GM23338 (cell line): ENCODE data around the gene SUN3. TPM values are rescaled to one million over a fixed set of nuclear protein-coding genes. Genes with fewer than 3 reads are reported as not detected.

Source experiments
- ATAC-seq: fragments of 200-7000 bp; cut with Tn5 transposase; 3 replicates; pipeline ENCODE4 v1.9.1; 2020
- DNase-seq: peaks from one replicate; pipeline ENCODE4 v3.0.0-alpha.2; 2015; ENCODE audit warnings: low spot score
- H2AFZ ChIP-seq: fragments of 200-600 bp; sonication (generic); 2 replicates; pipeline ENCODE4 v1.8.0; 2016; ENCODE audit warnings: antibody characterized with exemption, mild to moderate bottlenecking, moderate library complexity
- H3F3A ChIP-seq: fragments of 200-600 bp; sonication (generic); replicated peaks from 2 replicates; pipeline ENCODE4 v1.8.0; 2017; ENCODE audit warnings: antibody characterized with exemption, mixed run types, low read depth
- H3K27ac ChIP-seq: fragments of 200-600 bp; sonication (generic); 2 replicates; pipeline ENCODE4 v1.6.1; 2016; ENCODE audit warnings: low read depth
- H3K27me3 ChIP-seq: fragments of 200-600 bp; sonication (generic); 2 replicates; pipeline ENCODE4 v1.8.0; 2016; ENCODE audit warnings: mild to moderate bottlenecking, mixed run types, moderate library complexity; ENCODE audit not compliant: insufficient read depth
- H3K36me3 ChIP-seq: fragments of 200-600 bp; sonication (generic); 2 replicates; pipeline ENCODE4 v1.8.0; 2016; ENCODE audit warnings: mild to moderate bottlenecking; ENCODE audit not compliant: insufficient read depth
- H3K4me1 ChIP-seq: fragments of 200-600 bp; sonication (generic); 2 replicates; pipeline ENCODE4 v1.8.0; 2016; ENCODE audit warnings: mild to moderate bottlenecking, moderate library complexity; ENCODE audit not compliant: insufficient read depth
- H3K4me2 ChIP-seq: fragments of 200-600 bp; sonication (generic); 2 replicates; pipeline ENCODE4 v1.7.1; 2017; ENCODE audit warnings: mixed run types
- H3K4me3 ChIP-seq: fragments of 200-600 bp; sonication (generic); 2 replicates; pipeline ENCODE4 v1.6.1; 2016; ENCODE audit warnings: mixed run types
- H3K79me2 ChIP-seq: fragments of 200-600 bp; sonication (generic); replicated peaks from 2 replicates; pipeline ENCODE4 v1.8.0; 2017; ENCODE audit warnings: mild to moderate bottlenecking; ENCODE audit not compliant: insufficient read depth
- H3K9me2 ChIP-seq: fragments of 200-600 bp; sonication (generic); 2 replicates; pipeline ENCODE4 v1.8.0; 2017; ENCODE audit not compliant: insufficient read depth
- H4K20me1 ChIP-seq: fragments of 200-600 bp; sonication (generic); replicated peaks from 2 replicates; pipeline ENCODE4 v1.8.0; 2017; ENCODE audit warnings: mild to moderate bottlenecking; ENCODE audit not compliant: insufficient read depth
- H3K27ac Mint-ChIP-seq: 2 replicates; pipeline ENCODE4 v1.8.0; 2020; ENCODE audit warnings: inconsistent platforms, mild to moderate bottlenecking, moderate library complexity, mixed read lengths
- H3K27me3 Mint-ChIP-seq: 3 replicates; pipeline ENCODE4 v1.8.0; 2022; ENCODE audit warnings: low read depth, mild to moderate bottlenecking, moderate library complexity, mixed read lengths, inconsistent platforms; ENCODE audit not compliant: insufficient read depth, poor library complexity
- H3K36me3 Mint-ChIP-seq: 3 replicates; pipeline ENCODE4 v1.8.0; 2021; ENCODE audit warnings: low read depth, mild to moderate bottlenecking, inconsistent platforms, moderate library complexity, mixed read lengths
- H3K4me1 Mint-ChIP-seq: 3 replicates; pipeline ENCODE4 v1.8.0; 2020; ENCODE audit warnings: mild to moderate bottlenecking, inconsistent platforms, mixed read lengths
- H3K4me3 Mint-ChIP-seq: 3 replicates; pipeline ENCODE4 v1.8.0; 2021; ENCODE audit warnings: moderate library complexity, mild to moderate bottlenecking, inconsistent platforms, mixed read lengths
- H3K9me3 Mint-ChIP-seq: 3 replicates; pipeline ENCODE4 v1.8.0; 2020; ENCODE audit warnings: moderate library complexity, mild to moderate bottlenecking, inconsistent platforms, mixed read lengths
- EZH2 ChIP-seq: fragments of 200-600 bp; sonication (generic); IDR thresholded peaks from one replicate; pipeline ENCODE4 v1.8.0; 2017; ENCODE audit warnings: antibody characterized with exemption, mild to moderate bottlenecking, low read depth; ENCODE audit not compliant: unreplicated experiment
- EZH2phosphoT487 ChIP-seq: fragments of 200-600 bp; sonication (generic); IDR thresholded peaks from one replicate; pipeline ENCODE4 v1.8.1; 2018; ENCODE audit warnings: antibody characterized with exemption; ENCODE audit not compliant: unreplicated experiment
- JUNB ChIP-seq: IDR thresholded peaks from one replicate; pipeline ENCODE4 v1.6.1; 2016; ENCODE audit warnings: antibody characterized with exemption; ENCODE audit not compliant: unreplicated experiment
- REST ChIP-seq: IDR thresholded peaks from one replicate; pipeline ENCODE4 v1.6.1; 2018; ENCODE audit warnings: antibody characterized with exemption; ENCODE audit not compliant: unreplicated experiment
- ZNF114 ChIP-seq: fragments of 250-450 bp; sonication (Bioruptor Pico); IDR thresholded peaks from 2 replicates; pipeline ENCODE4 v1.5.0; 2020; ENCODE audit warnings: mild to moderate bottlenecking, moderate library complexity
- ZNF331 ChIP-seq: fragments of 250-450 bp; sonication (Bioruptor Pico); IDR thresholded peaks from 2 replicates; pipeline ENCODE4 v1.5.0; 2020; ENCODE audit warnings: low read depth, mild to moderate bottlenecking, moderate library complexity
- polyA plus RNA-seq: library from polyadenylated mRNA; unstranded; fragments of >200 nt; fragmentation: Nextera tagmentation; extraction: Ambion mirVana; gene quantifications from 2 replicates; pipeline ENCODE4 v1.2.1, GENCODE V29; 2016
- total RNA-seq: library from RNA; depleted of rRNA; stranded (reverse); fragments of >200 nt; shearing (Covaris generic); gene quantifications from 2 replicates; pipeline ENCODE4 v1.2.3, GENCODE V29; 2014
- TF ChIP-seq, protein P1 (sequence below), 2 experiments: fragments of 200-600 bp in 1 of 2; sonication (generic) in 1 of 2; conservative IDR thresholded peaks; 2 replicates each; pipeline versions ENCODE4 v1.5.1 to v1.6.1; 2016 to 2017; ENCODE audit warnings: antibody characterized with exemption in 2 of 2, low read depth in 2 of 2, mild to moderate bottlenecking in 2 of 2, moderate library complexity in 1 of 2
- TF ChIP-seq, protein P2 (sequence below): fragments of 250-450 bp; sonication (Bioruptor Pico); IDR thresholded peaks from 2 replicates; pipeline ENCODE4 v1.5.0; 2020; ENCODE audit warnings: mild to moderate bottlenecking, moderate library complexity

Gene SUN3
- total and polyA plus RNA-seq, 2 experiments from 2014 or later, result 0.52 TPM; not detected in 1

DNA sequence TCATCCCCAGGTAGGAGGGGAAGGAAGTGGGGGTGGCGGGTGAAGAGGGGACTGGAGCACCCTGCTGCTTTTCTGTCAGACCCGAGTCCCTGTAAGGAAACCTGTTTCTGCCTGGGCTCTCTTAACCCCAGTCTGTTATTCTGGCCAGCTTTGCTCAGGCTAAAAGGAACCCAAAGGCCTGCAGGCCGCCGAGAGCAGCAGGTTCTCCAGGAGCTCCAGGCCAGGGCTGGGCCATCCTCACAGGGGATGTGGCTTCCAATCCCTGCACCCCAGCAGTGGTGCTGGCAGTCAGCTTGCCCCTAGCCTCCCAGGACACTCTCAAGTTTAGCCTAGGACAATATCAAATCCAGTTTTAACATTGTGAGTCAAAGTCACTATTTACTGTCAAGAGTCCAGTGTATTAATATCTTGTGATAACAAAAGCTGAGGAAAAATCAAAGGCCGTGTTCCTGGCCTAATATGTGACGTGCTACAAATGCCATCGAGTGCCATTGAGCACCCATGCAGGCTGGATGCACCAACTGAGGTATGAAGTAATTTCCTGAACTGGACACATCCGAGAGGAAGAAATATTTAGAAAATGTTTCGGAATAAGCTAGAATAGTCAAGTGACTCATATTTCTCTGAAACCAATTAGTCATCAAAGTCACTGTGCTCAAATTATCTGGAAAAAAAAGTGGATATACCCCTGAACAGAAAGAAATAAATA is 87.6 kb downstream of the SUN3 start:
- Histone ChIP-seq H4K20me1 (no peaks in the 10 kb centered on the region), H3K9me2 (no peaks in the 10 kb centered on the region), H3K27ac (no peak overlapping the region), H3K27me3 (no peaks in the 10 kb centered on the region), H3F3A (no peaks in the 10 kb centered on the region), H3K4me1 (peaks cover 18% of the 10 kb centered on the region), H3K36me3 (no peaks in the 10 kb centered on the region), H3K79me2 (no peaks in the 10 kb centered on the region), H2AFZ (peak overlapping the region; percentile 35; the same call in 1 of the 2 replicates), H3K4me2 (0 out of 2 replicates have a peak overlapping the region, but pooled peaks have one; percentile 58), H3K4me3 (no peak overlapping the region)
- ATAC-seq, result peak; percentile 30
- Mint-ChIP-seq H3K27me3 (peaks cover 12% of the 10 kb centered on the region), H3K27ac (no peak overlapping the region), H3K36me3 (no peaks in the 10 kb centered on the region), H3K4me3 (no peak overlapping the region), H3K4me1 (peaks cover 33% of the 10 kb centered on the region), H3K9me3 (no peaks in the 10 kb centered on the region)
- DNase-seq, result no peak
- TF ChIP-seq ZNF114, result no peak
- TF ChIP-seq JUNB, result no peak
- TF ChIP-seq EZH2, result no peak
- TF ChIP-seq, protein P1, sequence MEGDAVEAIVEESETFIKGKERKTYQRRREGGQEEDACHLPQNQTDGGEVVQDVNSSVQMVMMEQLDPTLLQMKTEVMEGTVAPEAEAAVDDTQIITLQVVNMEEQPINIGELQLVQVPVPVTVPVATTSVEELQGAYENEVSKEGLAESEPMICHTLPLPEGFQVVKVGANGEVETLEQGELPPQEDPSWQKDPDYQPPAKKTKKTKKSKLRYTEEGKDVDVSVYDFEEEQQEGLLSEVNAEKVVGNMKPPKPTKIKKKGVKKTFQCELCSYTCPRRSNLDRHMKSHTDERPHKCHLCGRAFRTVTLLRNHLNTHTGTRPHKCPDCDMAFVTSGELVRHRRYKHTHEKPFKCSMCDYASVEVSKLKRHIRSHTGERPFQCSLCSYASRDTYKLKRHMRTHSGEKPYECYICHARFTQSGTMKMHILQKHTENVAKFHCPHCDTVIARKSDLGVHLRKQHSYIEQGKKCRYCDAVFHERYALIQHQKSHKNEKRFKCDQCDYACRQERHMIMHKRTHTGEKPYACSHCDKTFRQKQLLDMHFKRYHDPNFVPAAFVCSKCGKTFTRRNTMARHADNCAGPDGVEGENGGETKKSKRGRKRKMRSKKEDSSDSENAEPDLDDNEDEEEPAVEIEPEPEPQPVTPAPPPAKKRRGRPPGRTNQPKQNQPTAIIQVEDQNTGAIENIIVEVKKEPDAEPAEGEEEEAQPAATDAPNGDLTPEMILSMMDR (conservative IDR thresholded peaks at IDR 0.05; ENCODE audit: low read depth in 2 of 2), result no peak
- TF ChIP-seq REST, result no peak
- no peak for TF ChIP-seq ZNF331 (CRISPR knock-in tag)
- TF ChIP-seq EZH2phosphoT487, result no peak
- TF ChIP-seq, protein P2, sequence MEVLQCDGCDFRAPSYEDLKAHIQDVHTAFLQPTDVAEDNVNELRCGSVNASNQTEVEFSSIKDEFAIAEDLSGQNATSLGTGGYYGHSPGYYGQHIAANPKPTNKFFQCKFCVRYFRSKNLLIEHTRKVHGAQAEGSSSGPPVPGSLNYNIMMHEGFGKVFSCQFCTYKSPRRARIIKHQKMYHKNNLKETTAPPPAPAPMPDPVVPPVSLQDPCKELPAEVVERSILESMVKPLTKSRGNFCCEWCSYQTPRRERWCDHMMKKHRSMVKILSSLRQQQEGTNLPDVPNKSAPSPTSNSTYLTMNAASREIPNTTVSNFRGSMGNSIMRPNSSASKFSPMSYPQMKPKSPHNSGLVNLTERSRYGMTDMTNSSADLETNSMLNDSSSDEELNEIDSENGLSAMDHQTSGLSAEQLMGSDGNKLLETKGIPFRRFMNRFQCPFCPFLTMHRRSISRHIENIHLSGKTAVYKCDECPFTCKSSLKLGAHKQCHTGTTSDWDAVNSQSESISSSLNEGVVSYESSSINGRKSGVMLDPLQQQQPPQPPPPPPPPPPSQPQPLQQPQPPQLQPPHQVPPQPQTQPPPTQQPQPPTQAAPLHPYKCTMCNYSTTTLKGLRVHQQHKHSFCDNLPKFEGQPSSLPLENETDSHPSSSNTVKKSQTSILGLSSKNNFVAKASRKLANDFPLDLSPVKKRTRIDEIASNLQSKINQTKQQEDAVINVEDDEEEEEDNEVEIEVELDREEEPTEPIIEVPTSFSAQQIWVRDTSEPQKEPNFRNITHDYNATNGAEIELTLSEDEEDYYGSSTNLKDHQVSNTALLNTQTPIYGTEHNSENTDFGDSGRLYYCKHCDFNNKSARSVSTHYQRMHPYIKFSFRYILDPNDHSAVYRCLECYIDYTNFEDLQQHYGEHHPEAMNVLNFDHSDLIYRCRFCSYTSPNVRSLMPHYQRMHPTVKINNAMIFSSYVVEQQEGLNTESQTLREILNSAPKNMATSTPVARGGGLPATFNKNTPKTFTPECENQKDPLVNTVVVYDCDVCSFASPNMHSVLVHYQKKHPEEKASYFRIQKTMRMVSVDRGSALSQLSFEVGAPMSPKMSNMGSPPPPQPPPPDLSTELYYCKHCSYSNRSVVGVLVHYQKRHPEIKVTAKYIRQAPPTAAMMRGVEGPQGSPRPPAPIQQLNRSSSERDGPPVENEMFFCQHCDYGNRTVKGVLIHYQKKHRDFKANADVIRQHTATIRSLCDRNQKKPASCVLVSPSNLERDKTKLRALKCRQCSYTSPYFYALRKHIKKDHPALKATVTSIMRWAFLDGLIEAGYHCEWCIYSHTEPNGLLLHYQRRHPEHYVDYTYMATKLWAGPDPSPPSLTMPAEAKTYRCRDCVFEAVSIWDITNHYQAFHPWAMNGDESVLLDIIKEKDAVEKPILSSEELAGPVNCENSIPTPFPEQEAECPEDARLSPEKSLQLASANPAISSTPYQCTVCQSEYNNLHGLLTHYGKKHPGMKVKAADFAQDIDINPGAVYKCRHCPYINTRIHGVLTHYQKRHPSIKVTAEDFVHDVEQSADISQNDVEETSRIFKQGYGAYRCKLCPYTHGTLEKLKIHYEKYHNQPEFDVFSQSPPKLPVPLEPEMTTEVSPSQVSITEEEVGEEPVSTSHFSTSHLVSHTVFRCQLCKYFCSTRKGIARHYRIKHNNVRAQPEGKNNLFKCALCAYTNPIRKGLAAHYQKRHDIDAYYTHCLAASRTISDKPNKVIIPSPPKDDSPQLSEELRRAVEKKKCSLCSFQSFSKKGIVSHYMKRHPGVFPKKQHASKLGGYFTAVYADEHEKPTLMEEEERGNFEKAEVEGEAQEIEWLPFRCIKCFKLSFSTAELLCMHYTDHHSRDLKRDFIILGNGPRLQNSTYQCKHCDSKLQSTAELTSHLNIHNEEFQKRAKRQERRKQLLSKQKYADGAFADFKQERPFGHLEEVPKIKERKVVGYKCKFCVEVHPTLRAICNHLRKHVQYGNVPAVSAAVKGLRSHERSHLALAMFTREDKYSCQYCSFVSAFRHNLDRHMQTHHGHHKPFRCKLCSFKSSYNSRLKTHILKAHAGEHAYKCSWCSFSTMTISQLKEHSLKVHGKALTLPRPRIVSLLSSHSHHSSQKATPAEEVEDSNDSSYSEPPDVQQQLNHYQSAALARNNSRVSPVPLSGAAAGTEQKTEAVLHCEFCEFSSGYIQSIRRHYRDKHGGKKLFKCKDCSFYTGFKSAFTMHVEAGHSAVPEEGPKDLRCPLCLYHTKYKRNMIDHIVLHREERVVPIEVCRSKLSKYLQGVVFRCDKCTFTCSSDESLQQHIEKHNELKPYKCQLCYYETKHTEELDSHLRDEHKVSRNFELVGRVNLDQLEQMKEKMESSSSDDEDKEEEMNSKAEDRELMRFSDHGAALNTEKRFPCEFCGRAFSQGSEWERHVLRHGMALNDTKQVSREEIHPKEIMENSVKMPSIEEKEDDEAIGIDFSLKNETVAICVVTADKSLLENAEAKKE, result no peak
